Osteocyte (in vitro differentiated cells): ENCODE data around the gene CLDN19. TPM values are rescaled to one million over a fixed set of nuclear protein-coding genes. Genes with fewer than 3 reads are reported as not detected.
A peak's percentile ranks its signal among the peaks of the same experiment; 100 is the strongest.
"Not testable (repeated sequence)": the region's sequence is repeated elsewhere in the genome, so short reads cannot be mapped to it uniquely, and the experiment has no call there.

Source experiments
- DNase-seq: peaks from one replicate; pipeline ENCODE4 v3.0.0; 2021; ENCODE audit warnings: mixed read lengths; ENCODE audit not compliant: unreplicated experiment; ENCODE audit errors: extremely low spot score
- H3K27ac Mint-ChIP-seq: one replicate; pipeline ENCODE4 v1.8.0; 2021; ENCODE audit warnings: mild to moderate bottlenecking, mixed read lengths; ENCODE audit not compliant: unreplicated experiment
- H3K27me3 Mint-ChIP-seq: one replicate; pipeline ENCODE4 v1.8.0; 2021; ENCODE audit warnings: mixed read lengths; ENCODE audit not compliant: unreplicated experiment
- H3K36me3 Mint-ChIP-seq: one replicate; pipeline ENCODE4 v1.8.0; 2021; ENCODE audit warnings: mixed read lengths; ENCODE audit not compliant: unreplicated experiment
- H3K4me1 Mint-ChIP-seq: one replicate; pipeline ENCODE4 v1.8.0; 2021; ENCODE audit warnings: mixed read lengths; ENCODE audit not compliant: unreplicated experiment
- H3K4me3 Mint-ChIP-seq: one replicate; pipeline ENCODE4 v1.8.0; 2021; ENCODE audit warnings: mild to moderate bottlenecking, moderate library complexity, mixed read lengths; ENCODE audit not compliant: unreplicated experiment
- H3K9me3 Mint-ChIP-seq: one replicate; pipeline ENCODE4 v1.8.0; 2021; ENCODE audit warnings: mixed read lengths; ENCODE audit not compliant: unreplicated experiment
- CTCF ChIP-seq: fragments of 200-600 bp; sonication (generic); IDR thresholded peaks from 2 replicates; pipeline ENCODE4 v1.5.0; 2021; ENCODE audit warnings: antibody characterized with exemption, mild to moderate bottlenecking, moderate library complexity
- total RNA-seq: library from RNA; stranded (reverse); gene quantifications from 2 replicates; pipeline ENCODE4 v1.2.1, GENCODE V29; 2021

The CLDN19 gene
- total RNA-seq, 1 donor from 2014 or later = not detected

GRCh38 chr1:42721926-42722325, 18.1 kb downstream of the CLDN19 start:
- Mint-ChIP-seq H3K36me3 (peaks cover 8% of the 10 kb centered on the region), H3K4me3 (no peak overlapping the region), H3K27me3 (no peaks in the 10 kb centered on the region), H3K9me3 (peaks cover 5% of the 10 kb centered on the region), H3K27ac (no peak overlapping the region), H3K4me1 (peaks cover 2% of the 10 kb centered on the region)
- TF ChIP-seq CTCF = no peak
- DNase-seq = no peak

DNA sequence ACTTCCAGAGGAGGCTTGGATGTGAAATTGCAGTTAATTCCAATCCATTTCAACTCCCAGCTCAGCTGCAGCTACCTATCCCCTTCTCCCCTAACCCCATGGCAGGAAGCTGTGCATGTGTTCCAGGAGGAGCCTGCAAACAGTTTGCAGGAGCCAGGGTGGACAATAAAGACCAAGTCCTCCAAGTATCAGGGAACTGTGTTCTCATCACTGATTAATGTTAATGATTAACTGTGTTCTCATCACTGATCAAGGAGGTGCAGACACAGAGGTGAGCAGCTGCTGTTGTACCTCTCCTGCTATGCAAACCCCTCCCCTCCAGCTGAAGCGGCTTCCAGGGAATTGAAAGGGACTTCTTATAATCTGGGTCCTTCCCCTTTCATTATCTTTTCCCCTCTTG, 19.2 kb downstream of the CLDN19 start:
- H3K27me3 Mint-ChIP-seq = no peaks in the 10 kb centered on the region
- peaks cover 5% of the 10 kb centered on the region for H3K9me3 Mint-ChIP-seq
- peaks cover 2% of the 10 kb centered on the region for H3K4me1 Mint-ChIP-seq
- H3K36me3 Mint-ChIP-seq = peaks cover 13% of the 10 kb centered on the region
- no peak for TF ChIP-seq CTCF
- no peak for DNase-seq
- peak overlapping the region; percentile 33 for H3K27ac Mint-ChIP-seq
- no peak overlapping the region for H3K4me3 Mint-ChIP-seq

- H3K27ac Mint-ChIP-seq, H3K4me1 Mint-ChIP-seq, H3K27me3 Mint-ChIP-seq, H3K4me3 Mint-ChIP-seq, DNase-seq: not testable (repeated sequence)
- H3K9me3 Mint-ChIP-seq = peaks cover 22% of the 10 kb centered on the region
- peaks cover 49% of the 10 kb centered on the region for H3K36me3 Mint-ChIP-seq
Observed at GRCh38 chr1:42714441-42714840, 25.6 kb downstream of the CLDN19 start.

- no peak for TF ChIP-seq CTCF
- DNase-seq = no peak
- Mint-ChIP-seq H3K27ac (no peak overlapping the region), H3K9me3 (peaks cover 24% of the 10 kb centered on the region), H3K4me1 (peaks cover 4% of the 10 kb centered on the region), H3K36me3 (peaks cover 54% of the 10 kb centered on the region), H3K27me3 (no peaks in the 10 kb centered on the region), H3K4me3 (no peak overlapping the region)
Observed at GRCh38 chr1:42713293-42713692, 26.7 kb downstream of the CLDN19 start.

DNA sequence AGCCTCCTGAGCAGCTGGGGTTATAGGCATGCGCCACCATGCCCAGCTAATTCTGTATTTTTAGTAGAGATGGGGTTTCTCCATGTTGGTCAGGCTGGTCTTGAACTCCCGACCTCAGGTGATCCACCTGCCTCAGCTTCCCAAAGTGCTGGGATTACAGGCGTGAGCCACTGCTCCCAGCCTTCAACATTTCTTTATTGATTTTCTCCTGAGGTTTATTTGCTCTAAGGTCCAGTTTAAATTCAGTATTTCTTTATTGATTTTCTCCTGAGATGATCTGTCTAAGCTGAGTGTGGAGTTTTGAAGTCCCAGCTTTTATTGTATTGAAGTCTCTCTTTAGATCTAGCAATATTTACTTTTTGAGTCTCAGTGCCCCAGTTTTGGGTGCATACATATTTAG, 27.2 kb downstream of the CLDN19 start:
- H3K27ac Mint-ChIP-seq, H3K27me3 Mint-ChIP-seq, H3K4me1 Mint-ChIP-seq, H3K4me3 Mint-ChIP-seq, DNase-seq: not testable (repeated sequence)
- peaks cover 24% of the 10 kb centered on the region for H3K9me3 Mint-ChIP-seq
- peaks cover 59% of the 10 kb centered on the region for H3K36me3 Mint-ChIP-seq

- Mint-ChIP-seq H3K4me1 (no peaks in the 10 kb centered on the region), H3K27ac (no peak overlapping the region), H3K27me3 (no peaks in the 10 kb centered on the region), H3K9me3 (peaks cover 3% of the 10 kb centered on the region), H3K4me3 (no peak overlapping the region), H3K36me3 (peaks cover 64% of the 10 kb centered on the region)
- TF ChIP-seq CTCF = no peak
- DNase-seq = no peak
Observed at GRCh38 chr1:42703888-42704464, 36.1 kb downstream of the CLDN19 start.
